Right renal cortex interstitium (tissue), 3 donors: ENCODE measurements around the gene PNPLA7. TPM values are rescaled to one million over a fixed set of nuclear protein-coding genes. Genes with fewer than 3 reads are reported as not detected.

Experiments
- DNase-seq, 3 donors: peaks; one replicate each; pipeline ENCODE4 v3.0.0-alpha.2; 2013; ENCODE audit warnings: low read depth in 3 of 3, low spot score in 2 of 3
- polyA plus RNA-seq, 3 donors: library from polyadenylated mRNA; unstranded; fragments of 120-200 nt; gene quantifications; one replicate each; pipeline ENCODE4 v1.2.1, GENCODE V29; 2013; ENCODE audit not compliant: insufficient read length in 3 of 3

The PNPLA7 gene
- polyA plus RNA-seq, 3 donors, result 0.88 to 2.3 (median 1.1) TPM

DNA sequence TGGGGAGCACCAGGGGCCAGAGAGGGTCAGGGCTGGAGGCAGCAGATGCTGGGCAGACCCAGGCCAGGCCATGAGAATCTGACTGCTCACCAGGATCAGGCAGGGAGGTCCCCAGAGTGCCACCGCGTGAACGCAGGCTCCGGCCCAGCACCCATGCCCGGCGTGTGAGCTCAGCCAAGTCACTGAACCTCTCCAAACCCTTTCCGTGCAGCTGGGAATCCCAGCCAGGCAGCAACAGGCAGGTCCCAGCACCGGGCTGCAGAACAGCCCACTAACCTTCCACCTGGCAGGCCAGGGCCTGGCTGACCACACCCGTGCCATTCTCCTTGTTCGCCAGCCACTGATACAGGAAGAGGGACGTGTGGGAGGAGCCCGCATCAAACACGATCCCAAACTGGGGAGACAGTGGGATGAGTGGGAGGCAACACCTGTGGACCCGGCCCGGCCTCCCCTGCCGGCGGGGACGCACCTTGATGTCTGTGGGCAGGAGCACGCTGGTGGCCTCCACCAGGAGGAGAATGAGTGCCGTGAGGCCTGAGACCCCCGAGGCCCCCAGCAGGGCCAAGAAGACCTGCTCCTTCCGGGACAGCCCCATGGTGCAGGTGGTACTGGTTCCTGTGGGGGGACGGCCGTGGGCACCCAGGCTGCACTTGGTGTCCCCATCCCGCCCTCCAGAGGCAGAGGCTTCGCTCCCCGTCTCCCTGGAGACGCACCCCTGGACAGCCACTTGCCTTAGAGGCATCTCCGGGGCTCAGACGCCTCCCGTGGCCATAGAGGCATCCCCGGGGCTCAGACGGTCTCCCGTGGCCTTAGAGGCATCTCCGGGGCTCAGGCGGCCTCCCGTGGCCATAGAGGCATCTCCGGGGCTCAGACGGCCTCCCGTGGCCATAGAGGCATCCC lies 112.3 kb downstream of the PNPLA7 start:
- no peak for DNase-seq

DNA sequence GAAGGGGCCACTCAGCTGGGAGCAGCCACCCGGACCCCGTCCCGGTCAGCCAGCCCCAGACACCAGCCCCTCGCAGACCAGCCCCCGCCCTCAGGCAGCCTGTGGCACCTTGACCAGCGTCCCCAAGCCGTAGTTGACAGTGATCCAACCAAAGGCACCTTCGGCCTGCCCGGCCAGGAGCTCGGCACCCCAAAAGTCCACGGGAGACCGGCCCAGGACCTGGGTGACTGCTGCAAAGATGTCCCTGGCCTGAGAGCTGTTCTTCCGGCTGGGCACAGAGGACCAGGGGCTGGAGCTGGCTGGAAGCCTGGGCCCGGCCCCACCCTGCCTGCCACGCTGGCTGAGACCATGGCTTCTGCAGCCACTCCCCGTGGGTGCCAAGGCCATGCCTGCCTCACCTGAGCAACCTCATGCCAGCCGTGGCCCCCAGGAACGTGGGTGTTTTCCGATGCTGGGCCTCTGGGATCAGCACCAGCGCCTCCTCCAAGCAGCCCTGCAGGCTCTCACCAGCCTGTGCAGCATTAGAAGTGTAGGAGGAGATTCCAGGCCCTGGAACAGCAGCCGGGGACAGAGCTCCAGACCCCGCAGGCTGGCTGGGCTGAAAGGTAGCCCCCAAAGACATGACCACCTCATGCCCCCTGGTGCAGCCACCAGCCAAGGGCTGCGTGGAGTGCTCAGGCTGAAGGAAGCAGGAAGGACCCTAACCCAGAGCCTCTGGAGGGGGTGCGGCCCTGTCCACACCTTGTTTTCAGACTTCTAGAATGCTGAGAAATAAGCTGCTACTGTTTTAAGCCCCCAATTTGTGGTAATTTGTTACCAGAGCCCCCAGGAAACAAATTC lies 113.2 kb downstream of the PNPLA7 start:
- no peak for DNase-seq

DNA sequence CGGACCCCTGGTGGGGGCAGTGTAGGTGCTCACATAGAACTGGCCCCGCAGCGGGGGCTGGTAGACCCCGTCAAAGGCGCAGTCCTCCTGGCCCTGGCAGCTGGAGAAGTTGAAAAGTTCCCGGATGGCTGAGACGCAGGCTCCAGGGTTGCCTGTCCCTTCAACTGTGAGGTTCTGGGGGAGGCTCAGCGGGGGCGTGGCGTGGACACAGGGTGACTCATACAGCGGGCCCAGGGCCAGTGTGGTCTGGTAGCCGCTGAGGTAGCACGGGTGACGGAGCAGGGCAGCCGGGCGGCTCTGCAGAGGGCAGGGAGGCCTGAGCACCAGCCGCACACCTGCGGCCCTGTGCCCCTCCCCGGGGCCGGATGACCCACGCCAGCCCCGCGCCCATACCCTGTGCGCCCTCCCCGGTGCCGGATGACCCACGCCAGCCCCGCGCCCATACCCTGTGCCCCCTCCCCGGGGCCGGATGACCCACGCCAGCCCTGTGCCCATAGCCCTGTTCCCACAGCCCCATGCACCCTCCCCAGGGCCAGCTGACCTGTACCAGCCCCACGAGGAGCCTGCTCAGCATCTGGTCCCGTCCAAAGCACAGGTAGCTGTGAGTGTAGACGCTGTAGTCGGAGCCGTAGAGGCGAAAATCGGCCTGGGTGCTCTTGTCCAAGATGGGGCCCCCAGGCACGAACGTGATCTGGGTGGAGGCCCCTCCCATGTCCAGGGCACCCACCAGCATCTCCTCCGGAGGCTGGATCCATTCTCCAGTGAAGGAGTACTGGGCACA lies 114.0 kb downstream of the PNPLA7 start:
- no peak for DNase-seq

DNA sequence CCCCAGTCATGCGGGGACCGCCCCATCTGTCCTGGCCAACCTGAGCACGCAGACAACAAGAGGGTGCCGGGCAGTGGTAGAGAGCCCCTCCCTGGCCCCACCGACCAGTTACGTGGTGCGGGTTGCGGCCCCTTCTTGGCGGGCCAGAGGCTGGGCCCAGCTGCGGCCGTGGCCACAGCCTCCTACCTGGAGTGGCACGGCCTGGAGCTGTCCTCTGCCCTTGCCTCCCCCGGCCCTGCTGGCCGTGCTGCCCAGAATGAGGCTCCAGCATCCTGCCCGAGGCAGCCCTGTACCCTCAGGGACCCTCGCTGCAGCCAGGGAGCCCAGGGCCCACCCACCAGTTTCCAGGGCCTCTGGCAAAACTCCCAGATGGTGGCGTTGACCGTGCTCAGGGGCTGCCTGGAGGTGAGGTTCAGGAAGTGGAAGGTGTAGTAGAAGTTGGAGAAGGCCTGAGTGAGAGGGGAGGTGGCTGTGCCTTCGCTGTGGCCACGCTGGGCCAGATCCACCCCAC lies 114.8 kb downstream of the PNPLA7 start:
- no peak for DNase-seq

DNA sequence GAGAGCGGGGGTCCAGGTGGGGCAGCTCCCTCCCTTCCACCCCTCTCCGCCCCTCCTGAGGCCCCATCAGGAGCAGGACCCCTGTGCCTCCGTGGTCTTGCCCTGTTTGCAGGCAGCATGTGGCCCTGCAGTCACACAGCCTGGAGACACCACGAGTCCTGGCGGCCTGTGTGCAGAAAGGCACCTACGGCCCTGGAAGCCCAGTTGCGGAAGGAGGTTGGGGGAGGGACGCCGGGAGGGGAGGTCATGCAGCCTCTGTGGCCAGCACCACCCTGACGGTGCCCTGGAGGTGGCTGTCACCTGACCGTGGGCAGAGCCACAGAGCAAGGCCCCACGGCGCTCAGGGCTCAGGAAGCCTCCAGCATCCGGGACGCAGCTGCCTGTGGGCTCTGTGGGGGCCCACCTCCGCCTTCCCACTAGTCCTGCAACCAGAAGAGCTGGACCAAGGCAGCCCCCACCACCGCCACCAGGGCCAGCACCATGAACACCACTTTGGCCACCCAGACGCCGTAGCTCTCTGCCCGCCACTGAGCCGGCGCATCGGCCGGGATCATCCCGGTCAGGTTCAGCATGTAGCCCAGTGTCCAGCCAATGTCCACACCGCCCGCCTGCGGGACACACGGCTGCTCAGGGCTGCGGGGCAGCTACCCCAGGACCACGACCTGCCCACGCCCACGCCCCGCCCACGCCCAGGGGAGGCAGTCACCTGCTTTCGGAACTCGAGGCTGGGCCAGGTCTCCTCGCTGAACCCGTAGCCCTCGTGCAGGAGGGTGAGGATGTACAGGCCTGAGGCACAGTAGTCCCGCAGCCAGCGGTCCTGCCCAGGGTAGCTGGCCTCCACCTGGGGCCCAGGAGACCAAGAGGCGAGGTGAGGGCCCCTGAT lies 115.5 kb downstream of the PNPLA7 start:
- no peak for DNase-seq

DNA sequence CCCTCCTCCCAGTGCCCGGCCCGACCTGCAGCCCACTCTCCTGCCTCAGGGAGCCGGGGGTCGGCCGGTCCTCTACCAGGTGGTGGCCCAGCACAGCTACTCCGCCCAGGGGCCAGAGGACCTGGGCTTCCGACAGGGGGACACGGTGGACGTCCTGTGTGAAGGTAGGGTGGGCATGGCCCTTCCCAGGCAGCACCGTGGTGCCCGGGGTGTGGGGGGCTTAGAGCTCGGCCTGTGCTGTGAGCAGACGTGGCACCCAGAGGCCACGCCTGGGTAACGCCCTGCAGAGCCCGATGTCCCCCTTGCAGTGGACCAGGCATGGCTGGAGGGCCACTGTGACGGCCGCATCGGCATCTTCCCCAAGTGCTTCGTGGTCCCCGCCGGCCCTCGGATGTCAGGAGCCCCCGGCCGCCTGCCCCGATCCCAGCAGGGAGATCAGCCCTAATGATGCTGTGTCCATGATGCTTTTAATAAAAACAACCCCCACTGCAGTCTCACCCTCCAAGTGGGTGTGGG lies 116.2 kb downstream of the PNPLA7 start:
- DNase-seq, result no peak

DNA sequence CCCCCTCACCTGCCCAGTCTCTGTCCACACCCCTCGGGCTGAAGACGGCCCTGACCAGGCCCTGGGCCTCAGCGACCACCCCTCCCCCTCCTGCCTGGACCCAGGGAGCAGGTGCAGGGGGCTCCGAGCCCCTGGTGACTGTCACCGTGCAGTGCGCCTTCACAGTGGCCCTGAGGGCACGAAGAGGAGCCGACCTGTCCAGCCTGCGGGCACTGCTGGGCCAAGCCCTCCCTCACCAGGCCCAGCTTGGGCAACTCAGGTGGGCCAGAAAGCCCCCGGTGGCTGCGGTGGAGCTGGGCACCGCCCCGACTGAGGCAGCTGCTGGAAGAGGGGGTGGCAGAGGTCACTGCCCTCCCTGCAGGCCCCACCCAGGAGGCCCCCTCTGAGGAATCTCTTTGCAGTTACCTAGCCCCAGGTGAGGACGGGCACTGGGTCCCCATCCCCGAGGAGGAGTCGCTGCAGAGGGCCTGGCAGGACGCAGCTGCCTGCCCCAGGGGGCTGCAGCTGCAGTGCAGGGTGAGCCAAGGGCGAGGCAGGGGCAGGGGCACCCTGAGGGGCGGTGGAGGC lies 116.8 kb downstream of the PNPLA7 start:
- DNase-seq, result no peak

DNA sequence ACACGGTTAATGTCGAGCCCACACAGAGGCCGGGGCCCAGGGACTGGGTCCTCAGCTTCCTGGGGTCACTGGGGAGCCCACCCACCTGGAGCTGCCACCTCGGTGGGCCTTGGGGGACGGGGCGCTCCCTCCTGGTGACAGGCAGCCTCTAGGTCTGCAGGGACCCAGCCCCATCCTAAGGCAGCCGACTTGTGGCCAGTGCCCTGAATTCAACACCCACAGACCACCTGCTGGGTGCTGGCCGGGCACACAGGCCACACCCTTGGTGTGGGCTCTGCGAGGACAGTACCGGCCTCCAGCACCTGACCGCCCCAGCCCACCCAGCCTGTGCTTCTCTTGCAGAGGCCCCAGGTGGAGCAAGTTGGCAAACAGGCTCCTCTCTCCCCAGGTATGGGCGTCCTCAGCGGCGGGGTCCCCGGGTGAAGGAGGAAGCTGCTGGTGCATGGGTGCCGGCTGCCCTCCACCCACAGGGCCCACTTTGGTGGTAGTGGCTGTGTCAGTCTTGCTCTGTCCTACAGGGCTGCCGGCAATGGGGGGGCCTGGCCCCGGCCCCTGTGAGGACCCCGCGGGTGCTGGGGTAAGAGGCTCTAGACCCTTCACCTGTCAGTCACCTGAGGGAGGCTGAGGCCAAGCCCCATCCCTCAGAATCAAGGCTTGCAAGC lies 117.4 kb downstream of the PNPLA7 start:
- DNase-seq, result no peak

DNA sequence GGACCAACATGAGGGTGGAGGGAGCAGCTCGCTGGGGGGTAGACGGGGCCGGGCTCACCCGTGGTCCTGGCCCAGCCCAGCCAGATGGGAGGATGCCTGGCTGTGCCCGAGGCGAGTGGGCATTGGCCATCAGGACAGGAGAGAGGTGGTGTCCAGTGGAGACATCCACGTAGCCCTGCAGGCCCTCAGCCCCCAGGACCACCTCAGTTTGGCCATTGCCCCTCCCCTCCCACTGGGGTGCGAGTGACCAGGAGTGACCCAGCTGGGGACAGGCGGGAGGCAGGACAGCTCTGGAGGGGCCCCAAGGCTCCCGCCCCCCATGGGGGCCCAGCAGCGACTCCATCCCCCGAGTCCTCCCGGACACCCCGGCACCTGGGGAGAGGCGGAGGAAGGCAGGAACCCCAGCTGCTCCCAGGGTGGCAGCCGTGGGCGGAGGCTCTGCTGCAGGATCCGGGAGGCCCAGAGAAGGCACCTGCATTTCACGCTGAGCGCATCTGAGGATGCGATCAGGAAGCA lies 118.7 kb downstream of the PNPLA7 start:
- DNase-seq, result no peak

DNA sequence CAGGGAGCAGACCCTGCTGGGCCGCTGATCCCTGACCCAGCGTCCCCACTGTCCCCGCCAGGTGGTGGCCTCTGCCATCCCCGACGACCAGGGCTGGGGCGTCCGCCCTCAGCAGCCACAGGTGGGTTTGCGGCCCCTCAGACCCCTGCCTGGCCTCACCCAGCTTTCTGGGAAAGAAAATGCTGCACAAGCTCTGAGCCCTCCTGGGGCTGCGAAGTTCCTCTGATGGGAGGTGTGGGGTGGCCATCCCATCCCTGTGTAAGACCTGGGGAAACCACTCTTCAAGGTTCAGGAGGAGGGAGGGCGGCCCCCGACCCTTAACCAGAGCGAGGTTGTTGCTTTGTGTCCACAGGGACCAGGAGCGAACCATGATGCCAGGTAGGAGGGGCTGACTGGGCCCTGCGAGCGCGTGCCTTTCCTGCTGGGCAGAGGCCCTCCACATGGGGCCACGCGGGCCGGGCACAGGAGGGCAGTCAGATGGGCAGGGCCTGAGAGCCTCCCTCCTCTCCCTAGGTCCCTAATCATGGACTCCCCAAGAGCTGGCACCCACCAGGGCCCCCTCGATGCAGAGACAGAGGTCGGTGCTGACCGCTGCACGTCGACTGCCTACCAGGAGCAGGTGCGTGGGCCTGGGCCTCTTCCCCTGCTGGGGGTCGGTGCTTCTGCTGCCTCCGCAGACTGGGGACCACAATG lies 119.3 kb downstream of the PNPLA7 start:
- no peak for DNase-seq

DNA sequence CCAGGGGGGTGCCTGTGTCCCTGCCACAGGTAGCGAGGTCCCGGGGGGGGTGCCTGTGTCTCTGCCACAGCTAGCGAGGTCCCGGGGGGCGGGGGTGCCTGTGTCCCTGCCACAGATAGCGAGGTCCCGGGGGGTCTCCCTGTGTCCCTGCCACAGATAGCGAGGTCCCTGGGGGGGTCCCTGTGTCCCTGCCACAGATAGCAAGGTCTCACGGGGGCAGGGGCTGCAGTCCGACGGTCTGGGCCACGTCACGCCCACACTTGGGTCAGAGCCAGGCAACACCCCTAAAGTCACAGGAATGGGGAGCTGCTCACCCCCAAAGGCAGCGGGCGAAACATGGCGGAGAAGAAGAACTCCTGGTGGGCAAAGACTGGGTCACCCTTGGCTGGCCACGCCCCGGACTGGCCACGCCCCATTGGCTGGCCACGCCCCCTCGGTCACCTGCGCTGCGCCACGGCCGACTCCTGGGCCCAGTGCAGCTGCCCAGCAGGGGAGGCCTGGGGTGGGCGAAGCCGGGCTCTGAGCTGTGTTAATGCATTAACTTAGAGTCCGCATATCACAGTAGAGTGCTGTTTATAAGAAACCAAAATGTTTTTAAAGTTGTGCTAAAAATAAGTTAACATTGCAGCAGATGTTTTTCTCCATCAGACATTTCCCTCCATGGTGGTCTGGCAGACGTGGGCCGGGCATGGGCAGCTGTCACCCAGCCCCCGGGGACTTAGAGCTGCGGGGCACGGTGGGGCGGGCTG lies 120.1 kb downstream of the PNPLA7 start:
- no peak for DNase-seq

DNA sequence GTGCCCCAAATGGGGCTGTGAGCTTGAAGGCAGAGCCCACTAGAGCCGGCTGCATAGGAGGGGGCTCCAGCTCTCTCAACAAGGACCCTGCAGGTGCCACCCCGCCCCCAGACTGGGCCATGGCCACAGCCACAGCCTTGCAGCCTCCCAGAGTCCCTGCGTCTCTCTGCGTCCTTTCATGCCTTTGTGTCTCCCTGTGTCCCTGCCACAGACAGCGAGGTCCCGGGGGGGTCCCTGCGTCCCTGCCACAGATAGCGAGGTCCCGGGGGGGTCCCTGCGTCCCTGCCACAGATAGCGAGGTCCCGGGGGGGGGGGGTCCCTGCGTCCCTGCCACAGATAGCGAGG lies 120.7 kb downstream of the PNPLA7 start:
- no peak for DNase-seq

DNA sequence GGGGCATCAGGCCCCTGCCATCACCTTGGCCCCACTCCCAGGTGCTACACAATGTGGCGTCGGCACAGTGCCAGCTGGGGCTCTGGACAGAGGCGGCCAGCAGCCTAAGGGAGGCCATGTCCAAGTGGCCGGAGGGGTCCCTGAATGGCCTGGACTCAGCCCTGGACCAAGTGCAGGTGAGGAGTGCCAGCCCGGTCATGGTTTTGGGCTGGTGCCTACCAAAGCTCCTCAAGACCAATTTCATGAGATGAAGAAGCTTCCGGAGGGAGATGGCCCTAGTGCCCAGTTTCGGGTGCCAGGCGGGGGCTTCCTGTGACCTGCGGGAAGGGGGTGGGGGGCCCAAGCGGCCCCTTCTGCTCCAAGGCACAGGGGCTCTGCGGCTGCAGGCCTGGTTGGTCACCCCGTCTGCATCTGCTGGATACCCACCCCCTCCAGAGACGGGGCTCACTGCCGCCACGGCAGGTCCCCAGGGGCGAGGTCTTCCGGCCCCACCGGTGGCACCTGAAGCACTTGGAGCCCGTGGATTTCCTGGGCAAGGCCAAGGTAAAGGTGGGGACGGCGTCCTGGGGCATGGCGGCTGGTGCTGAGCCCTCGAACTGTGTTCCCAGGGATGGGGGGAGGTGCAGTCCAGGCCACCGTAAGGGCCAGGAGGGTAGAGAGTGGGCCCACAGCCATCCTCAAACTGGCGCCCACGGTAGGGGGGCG lies 121.2 kb downstream of the PNPLA7 start:
- no peak for DNase-seq

DNA sequence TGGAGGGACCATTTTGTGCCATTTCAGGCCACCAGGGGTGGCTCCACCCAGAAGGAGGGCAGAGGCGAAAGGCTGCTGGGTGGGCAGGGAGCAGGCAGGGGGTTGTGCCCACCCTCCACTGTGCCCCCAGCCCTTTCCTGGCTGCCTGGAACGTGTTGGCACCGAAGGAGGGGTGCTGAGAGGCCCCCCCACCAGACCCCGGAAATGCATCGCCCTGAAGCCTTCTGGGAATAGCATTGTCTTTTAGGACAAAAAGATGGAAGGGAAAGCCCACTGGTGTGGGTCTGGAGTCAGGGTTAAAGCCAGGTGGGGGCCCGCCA lies 121.9 kb downstream of the PNPLA7 start:
- no peak for DNase-seq

DNA sequence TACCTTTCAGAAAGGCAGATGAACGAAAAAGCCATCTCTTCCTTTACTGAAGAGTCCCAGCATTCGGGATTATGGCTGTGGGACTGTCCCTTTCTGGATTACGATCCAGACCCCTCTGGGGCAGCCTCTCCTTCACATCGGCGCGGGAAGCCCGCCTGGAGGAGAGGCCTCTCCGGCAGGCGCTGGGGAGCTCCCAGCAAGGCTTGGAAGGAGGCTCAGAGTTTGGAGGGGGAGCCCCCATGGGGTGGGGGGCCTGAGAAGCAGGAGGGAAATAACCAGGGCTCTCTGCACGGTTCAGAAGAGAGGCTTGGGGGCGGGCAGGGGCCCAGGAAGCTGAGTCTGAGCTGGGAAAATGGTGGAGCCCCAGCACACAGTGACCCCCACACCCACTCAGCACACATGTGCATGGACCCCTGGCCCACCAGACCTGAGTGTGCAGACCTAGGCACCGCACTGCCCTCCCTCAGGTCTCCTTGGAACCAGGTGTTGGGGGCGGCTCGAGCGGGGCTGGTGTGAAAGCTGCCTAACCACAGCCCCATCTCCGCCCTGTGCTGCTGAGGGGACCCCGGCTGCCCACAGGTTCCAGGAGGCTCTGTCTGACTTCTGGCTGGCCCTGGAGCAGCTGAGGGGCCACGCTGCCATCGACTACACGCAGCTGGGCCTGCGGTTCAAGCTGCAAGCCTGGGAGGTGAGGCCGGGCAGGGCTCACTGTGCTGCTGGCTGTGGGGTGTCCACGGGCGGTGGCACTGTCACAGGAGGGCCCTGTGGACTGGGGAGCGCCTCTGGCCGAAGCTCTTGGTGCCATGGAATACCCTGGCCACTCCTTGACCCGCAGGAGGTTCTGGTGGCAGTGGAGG lies 122.5 kb downstream of the PNPLA7 start:
- DNase-seq, result no peak
